ENCODE measurements around the gene SYNPO.

The SYNPO gene

DNA sequence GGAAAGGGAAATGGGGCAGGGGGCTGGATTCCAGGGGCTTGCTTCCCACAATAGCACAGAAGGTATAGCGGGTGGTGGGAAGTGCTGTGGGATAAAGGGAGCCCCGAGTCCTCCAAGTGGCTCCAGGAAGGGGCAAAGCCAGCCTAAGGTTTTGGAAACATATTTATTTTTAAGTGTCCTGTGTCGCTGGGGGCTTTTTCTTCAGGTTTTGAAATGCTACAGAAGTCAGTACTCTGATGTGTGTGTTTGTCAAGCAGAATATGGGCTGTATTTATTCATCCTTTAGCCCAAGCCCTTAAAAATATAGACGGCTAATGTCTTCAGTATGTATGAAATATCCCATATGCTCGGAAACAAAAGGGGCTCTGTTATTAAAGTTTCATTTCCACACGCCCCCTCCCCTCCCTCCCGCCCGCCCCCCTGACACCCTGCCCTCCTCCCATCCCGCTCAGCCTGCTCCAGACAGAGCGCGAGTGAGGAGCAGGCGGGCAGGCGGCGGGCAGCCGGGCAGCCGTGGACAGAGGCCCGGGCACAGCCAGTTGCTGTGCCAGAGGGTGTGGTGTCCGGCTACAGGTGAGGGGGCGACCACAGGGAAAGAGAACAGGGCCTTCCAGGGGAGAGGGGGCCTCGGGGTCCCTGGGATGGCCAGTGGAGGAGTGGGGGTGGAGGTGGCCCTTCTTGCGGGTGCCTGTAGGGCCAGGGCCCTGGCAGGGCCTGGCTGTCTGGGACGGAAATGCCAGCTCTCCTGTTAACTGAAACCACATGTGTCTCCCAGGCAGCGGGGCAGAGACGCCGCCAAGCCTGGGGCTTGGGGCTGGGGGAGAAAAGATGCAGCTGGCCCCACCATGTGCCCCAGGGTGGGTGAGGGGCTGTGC lies 39.6 kb upstream of the SYNPO start:
- DNase-seq (ENCODE audit: extremely low spot score) = no peak
- POLR2A ChIA-PET = no interaction called here
- TF ChIP-seq FOXM1 (IDR thresholded peaks at IDR 0.05; ENCODE audit: borderline replicate concordance) = no peak
- no peak for TF ChIP-seq SUZ12 (IDR thresholded peaks at IDR 0.05)
- no peak for TF ChIP-seq ZNF384 (IDR thresholded peaks at IDR 0.05)
- TF ChIP-seq, protein P1, sequence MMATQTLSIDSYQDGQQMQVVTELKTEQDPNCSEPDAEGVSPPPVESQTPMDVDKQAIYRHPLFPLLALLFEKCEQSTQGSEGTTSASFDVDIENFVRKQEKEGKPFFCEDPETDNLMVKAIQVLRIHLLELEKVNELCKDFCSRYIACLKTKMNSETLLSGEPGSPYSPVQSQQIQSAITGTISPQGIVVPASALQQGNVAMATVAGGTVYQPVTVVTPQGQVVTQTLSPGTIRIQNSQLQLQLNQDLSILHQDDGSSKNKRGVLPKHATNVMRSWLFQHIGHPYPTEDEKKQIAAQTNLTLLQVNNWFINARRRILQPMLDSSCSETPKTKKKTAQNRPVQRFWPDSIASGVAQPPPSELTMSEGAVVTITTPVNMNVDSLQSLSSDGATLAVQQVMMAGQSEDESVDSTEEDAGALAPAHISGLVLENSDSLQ (IDR thresholded peaks at IDR 0.05) = no peak
- CTCF ChIA-PET = interaction anchor here (0.5 kb wide), 1 partner anchor 186 kb away, joined by 3 read pairs; no protein-coding TSS in a partner anchor

DNA sequence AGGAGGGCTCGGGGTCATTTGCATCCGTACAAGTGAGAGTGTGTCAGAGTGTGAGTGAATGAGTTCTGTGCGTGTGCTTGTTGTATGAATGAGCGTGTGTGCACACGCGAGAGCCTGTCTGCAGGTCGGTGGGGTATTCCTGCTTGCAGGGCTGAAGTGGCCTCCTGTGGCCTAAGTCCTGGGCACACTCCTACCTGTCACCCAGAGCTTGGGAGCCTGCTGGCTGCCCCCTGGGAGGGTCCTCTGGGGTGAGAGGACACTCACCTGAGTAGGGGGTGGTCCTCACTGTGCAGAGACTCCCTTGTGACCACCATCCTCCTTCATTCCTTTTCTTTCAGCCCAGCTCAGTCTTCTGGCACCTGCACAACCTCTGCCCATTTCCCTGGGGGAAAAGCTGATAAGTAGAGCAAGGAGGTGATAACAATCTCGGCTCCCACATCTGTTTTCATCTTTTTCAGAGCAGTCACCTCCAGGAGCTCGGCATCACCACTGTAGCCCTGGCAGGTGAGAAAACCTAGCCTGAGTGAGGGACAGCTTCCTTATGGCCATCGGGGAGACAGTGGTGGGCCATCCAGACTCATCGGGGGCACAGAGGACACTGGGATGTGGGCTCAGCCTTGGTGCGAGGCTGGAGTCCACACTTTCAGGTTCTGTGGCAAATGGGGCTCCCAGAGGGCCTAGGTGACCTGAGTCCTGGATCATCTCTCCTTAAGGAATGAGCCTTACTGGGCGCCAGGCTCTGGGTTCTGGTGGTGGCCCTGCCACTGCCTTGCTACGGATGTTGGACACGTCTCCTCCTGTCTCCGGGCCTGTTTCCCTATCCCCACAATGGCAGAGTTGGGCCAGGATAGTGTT lies 38.7 kb upstream of the SYNPO start:
- DNase-seq (ENCODE audit: extremely low spot score) = no peak
- ChIA-PET CTCF (interaction anchor here (0.5 to 0.9 kb wide), 2 partner anchors 13 to 185 kb away, joined by 3 to 4 read pairs; no protein-coding TSS in a partner anchor), POLR2A (no interaction called here)
- no peak for TF ChIP-seq FOXK2 (IDR thresholded peaks at IDR 0.05)

DNA sequence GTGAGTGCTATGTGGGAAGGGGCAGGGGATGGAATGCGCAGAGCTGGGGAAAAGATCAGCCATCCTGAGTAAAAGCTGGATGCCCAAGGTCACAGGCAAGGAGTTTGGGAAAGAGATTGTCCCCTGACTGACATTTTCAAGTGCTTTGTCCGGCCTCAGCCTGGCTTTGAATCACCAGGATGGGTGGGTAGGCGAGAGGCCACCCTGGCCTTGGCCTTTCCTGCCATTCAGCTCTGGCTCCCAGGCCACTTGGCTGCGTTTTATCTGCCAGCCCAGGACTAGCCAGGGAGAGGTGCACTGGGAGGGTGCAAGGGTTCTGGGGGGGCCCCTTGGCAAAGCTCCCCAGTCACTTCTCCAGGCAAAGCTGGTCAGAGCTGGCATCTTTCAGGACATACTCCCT lies 37.4 kb upstream of the SYNPO start:
- ChIA-PET CTCF (interaction anchor here (1.2 kb wide), 1 partner anchor 42 kb away, joined by 3 read pairs; no protein-coding TSS in a partner anchor), POLR2A (no interaction called here)
- DNase-seq (ENCODE audit: extremely low spot score) = no peak
- TF ChIP-seq ARNT (IDR thresholded peaks at IDR 0.05) (no peak), ZNF384 (IDR thresholded peaks at IDR 0.05) (no peak), FOXK2 (IDR thresholded peaks at IDR 0.05) (no peak), FOXM1 (IDR thresholded peaks at IDR 0.05; ENCODE audit: borderline replicate concordance) (no peak), HDGF (IDR thresholded peaks at IDR 0.05; ENCODE audit: borderline replicate concordance) (no peak), SP1 (IDR thresholded peaks at IDR 0.05) (no peak), LEF1 (IDR thresholded peaks at IDR 0.05; ENCODE audit: borderline replicate concordance) (no peak), FOXA1 (IDR thresholded peaks at IDR 0.05) (no peak)
- TF ChIP-seq, protein P1 (IDR thresholded peaks at IDR 0.05) = no peak

DNA sequence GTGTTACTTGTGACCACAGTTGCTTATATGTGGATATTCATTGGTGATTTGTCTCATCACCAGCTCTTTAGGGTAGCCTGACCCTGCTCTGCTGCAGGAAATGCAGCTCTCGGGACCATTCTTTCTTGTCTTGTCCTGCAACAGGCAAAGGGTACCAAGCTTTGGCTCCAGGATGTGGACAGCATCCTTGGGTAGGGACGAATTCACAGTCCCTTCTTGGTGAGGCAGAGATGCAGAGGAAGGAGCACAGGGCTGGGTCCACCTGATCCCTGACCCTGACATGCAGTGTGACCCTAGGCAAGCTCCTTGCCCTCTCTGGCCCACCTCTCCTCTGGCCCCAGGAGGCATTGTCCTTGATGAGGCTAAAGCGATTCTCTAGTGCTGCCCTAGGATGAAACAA lies 37.0 kb upstream of the SYNPO start:
- ChIA-PET POLR2A (no interaction called here), CTCF (interaction anchor here (1.2 kb wide), 1 partner anchor 42 kb away, joined by 3 read pairs; no protein-coding TSS in a partner anchor)
- DNase-seq (ENCODE audit: extremely low spot score) = no peak
- TF ChIP-seq FOXA1 (IDR thresholded peaks at IDR 0.05) = no peak
- no peak for TF ChIP-seq FOXM1 (IDR thresholded peaks at IDR 0.05; ENCODE audit: borderline replicate concordance)
- TF ChIP-seq, protein P1 (IDR thresholded peaks at IDR 0.05) = no peak
- no peak for TF ChIP-seq LEF1 (IDR thresholded peaks at IDR 0.05; ENCODE audit: borderline replicate concordance)
- no peak for TF ChIP-seq BHLHE40 (IDR thresholded peaks at IDR 0.05; ENCODE audit: borderline replicate concordance)
- TF ChIP-seq FOXK2 (IDR thresholded peaks at IDR 0.05) = no peak
- TF ChIP-seq NFRKB (IDR thresholded peaks at IDR 0.05) = no peak
- TF ChIP-seq HDGF (IDR thresholded peaks at IDR 0.05; ENCODE audit: borderline replicate concordance) = no peak
- no peak for TF ChIP-seq CTBP1 (IDR thresholded peaks at IDR 0.05; ENCODE audit: borderline replicate concordance)
- no peak for TF ChIP-seq ELF4 (IDR thresholded peaks at IDR 0.05)
- no peak for TF ChIP-seq SP1 (IDR thresholded peaks at IDR 0.05)
- no peak for TF ChIP-seq ZNF384 (IDR thresholded peaks at IDR 0.05)
- TF ChIP-seq ARNT (IDR thresholded peaks at IDR 0.05) = no peak
- no peak for TF ChIP-seq TARDBP (IDR thresholded peaks at IDR 0.05)
- no peak for TF ChIP-seq L3MBTL2 (conservative IDR thresholded peaks at IDR 0.05)
- TF ChIP-seq SUZ12 (IDR thresholded peaks at IDR 0.05) = no peak

DNA sequence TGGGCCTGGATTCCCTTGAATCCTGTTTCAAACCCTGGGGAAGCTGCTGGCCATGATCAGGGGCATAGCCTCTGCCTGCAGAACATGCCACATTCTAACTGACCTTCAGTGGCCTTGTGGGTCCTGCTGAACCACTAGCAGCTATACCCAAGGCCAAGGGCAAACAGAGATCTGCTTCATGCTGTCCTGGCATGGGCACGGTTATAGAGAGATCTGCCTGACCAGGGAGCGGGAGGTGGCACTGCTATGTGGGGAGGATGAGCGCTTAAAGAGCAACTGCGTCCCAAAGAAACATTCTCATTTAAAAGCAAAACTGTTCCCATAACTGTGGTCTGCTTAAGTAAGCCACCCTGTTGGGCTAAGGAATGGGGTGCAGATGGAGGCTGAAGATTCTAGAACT lies 36.5 kb upstream of the SYNPO start:
- CTCF ChIA-PET = no interaction called here
- no peak for DNase-seq (ENCODE audit: extremely low spot score)
- POLR2A ChIA-PET = no interaction called here
- TF ChIP-seq LEF1 (IDR thresholded peaks at IDR 0.05; ENCODE audit: borderline replicate concordance) (no peak), FOXK2 (IDR thresholded peaks at IDR 0.05) (no peak)

DNA sequence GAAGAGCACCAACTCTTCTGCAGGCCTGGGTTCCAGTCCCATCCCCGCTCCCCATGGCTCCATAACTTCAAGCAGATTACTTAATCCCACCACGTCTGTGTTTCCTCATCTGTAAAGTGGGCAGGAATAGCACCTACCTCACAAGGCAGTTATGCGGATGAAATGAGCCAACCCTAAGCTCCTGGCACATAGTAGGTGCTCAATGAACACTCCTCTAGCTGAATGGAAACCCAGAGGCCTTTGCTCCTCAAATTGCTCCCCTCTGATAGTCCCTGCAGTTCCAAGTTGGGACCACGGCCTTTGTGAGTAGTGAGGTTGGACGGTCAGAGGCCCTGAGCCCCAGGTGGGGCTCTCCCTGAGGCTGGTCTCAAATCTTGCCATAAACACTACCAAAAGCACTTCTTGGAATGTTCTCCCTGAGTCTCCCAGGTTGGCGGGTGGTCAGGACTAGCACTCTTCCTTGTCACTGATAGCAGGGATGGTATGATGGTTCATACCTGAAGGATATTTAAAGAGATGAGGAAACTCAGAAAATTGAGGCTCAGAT lies 35.5 kb upstream of the SYNPO start:
- ChIA-PET CTCF (no interaction called here), POLR2A (interaction anchor here (1.5 kb wide), 1 partner anchor 14 kb away, joined by 4 read pairs; no protein-coding TSS in a partner anchor)
- no peak for DNase-seq (ENCODE audit: extremely low spot score)
- TF ChIP-seq BHLHE40 (IDR thresholded peaks at IDR 0.05; ENCODE audit: borderline replicate concordance) (no peak), LEF1 (IDR thresholded peaks at IDR 0.05; ENCODE audit: borderline replicate concordance) (no peak), TARDBP (IDR thresholded peaks at IDR 0.05) (no peak), ELF4 (IDR thresholded peaks at IDR 0.05) (no peak), ZNF384 (IDR thresholded peaks at IDR 0.05) (no peak), SP1 (IDR thresholded peaks at IDR 0.05) (no peak), FOXA1 (IDR thresholded peaks at IDR 0.05) (no peak), CTBP1 (IDR thresholded peaks at IDR 0.05; ENCODE audit: borderline replicate concordance) (no peak), NFRKB (IDR thresholded peaks at IDR 0.05) (no peak)
- TF ChIP-seq, protein P1 (IDR thresholded peaks at IDR 0.05) = no peak
